Measurements from ENCODE around the gene DISP3. TPM values are rescaled to one million over a fixed set of nuclear protein-coding genes. Genes with fewer than 3 reads are reported as not detected.

The DISP3 gene
- total RNA-seq, 1 experiment from 2014 or later, result 1.1 TPM

DNA sequence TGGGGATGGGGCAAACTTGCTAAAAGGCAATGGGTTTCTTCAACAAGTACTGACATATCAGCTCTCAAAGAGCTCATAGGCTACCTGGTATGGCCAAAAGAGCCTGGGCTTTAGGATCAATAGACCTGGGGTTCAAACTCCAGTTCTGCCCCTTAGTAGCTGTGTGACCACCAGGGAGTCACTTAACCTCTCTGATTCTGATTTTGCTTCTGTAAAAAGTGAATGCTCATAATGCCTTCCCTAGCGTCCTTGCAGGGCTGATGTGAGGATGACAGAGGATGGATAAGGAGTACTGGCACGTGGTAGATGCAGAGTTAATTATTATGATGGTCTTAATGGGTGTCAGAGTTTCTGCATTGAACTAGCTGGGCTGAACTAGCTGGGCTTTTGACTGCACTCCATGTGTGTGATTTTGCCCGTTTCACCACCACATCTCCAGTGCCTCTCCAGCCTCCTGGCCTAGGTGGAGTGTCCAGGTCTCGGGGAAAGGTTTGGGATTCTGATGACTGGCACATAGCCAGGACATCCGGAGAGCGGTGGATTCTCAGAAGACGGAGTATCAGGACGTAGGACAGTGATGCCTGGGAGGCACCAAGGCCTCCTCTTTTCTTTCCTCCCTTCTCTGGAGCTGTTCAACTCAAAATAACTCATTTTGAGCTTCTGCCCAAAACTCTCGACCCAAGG lies 15.2 kb downstream of the DISP3 start:
- BruUV-seq (replicated peaks), result no TSS peak
- no peak for DNase-seq (ENCODE audit: low read depth, low spot score)
- TF ChIP-seq, protein P1, sequence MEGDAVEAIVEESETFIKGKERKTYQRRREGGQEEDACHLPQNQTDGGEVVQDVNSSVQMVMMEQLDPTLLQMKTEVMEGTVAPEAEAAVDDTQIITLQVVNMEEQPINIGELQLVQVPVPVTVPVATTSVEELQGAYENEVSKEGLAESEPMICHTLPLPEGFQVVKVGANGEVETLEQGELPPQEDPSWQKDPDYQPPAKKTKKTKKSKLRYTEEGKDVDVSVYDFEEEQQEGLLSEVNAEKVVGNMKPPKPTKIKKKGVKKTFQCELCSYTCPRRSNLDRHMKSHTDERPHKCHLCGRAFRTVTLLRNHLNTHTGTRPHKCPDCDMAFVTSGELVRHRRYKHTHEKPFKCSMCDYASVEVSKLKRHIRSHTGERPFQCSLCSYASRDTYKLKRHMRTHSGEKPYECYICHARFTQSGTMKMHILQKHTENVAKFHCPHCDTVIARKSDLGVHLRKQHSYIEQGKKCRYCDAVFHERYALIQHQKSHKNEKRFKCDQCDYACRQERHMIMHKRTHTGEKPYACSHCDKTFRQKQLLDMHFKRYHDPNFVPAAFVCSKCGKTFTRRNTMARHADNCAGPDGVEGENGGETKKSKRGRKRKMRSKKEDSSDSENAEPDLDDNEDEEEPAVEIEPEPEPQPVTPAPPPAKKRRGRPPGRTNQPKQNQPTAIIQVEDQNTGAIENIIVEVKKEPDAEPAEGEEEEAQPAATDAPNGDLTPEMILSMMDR (IDR thresholded peaks at IDR 0.05), result no peak
- TF ChIP-seq TCF7L2 (IDR thresholded peaks at IDR 0.05; ENCODE audit: low read depth, low read length), result no peak
- TF ChIP-seq SIN3A (IDR thresholded peaks at IDR 0.05; ENCODE audit: borderline replicate concordance, insufficient read depth, low read depth, low read length), result no peak
- no peak for TF ChIP-seq POLR2AphosphoS5 (IDR thresholded peaks at IDR 0.05; ENCODE audit: low read depth, low read length)
- TF ChIP-seq, protein P2, sequence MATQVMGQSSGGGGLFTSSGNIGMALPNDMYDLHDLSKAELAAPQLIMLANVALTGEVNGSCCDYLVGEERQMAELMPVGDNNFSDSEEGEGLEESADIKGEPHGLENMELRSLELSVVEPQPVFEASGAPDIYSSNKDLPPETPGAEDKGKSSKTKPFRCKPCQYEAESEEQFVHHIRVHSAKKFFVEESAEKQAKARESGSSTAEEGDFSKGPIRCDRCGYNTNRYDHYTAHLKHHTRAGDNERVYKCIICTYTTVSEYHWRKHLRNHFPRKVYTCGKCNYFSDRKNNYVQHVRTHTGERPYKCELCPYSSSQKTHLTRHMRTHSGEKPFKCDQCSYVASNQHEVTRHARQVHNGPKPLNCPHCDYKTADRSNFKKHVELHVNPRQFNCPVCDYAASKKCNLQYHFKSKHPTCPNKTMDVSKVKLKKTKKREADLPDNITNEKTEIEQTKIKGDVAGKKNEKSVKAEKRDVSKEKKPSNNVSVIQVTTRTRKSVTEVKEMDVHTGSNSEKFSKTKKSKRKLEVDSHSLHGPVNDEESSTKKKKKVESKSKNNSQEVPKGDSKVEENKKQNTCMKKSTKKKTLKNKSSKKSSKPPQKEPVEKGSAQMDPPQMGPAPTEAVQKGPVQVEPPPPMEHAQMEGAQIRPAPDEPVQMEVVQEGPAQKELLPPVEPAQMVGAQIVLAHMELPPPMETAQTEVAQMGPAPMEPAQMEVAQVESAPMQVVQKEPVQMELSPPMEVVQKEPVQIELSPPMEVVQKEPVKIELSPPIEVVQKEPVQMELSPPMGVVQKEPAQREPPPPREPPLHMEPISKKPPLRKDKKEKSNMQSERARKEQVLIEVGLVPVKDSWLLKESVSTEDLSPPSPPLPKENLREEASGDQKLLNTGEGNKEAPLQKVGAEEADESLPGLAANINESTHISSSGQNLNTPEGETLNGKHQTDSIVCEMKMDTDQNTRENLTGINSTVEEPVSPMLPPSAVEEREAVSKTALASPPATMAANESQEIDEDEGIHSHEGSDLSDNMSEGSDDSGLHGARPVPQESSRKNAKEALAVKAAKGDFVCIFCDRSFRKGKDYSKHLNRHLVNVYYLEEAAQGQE (IDR thresholded peaks at IDR 0.05; ENCODE audit: insufficient read depth in 1 of 2, low read depth in 2 of 2, low read length in 1 of 2), result no peak
- no peaks in the 10 kb centered on the region for H3K4me1 ChIP-seq (ENCODE audit: control insufficient read depth, insufficient read depth, low read length)
- ChIA-PET POLR2A (no interaction called here), CTCF (no interaction called here)
- H3K27ac ChIP-seq (ENCODE audit: low read length), result no peak overlapping the region
- intact Hi-C loops (cut with micrococcal nuclease; ENCODE audit: unreplicated experiment) (no loop called here), in situ Hi-C loops (cut with HindIII; ENCODE audit: low pct_unique_long_range_greater_than_20kb, low sequenced_read_pairs) (no loop called here)
- no peaks in the 10 kb centered on the region for H3K9me3 ChIP-seq (ENCODE audit: control insufficient read depth, insufficient read depth, low read depth, low read length)
- H3K36me3 ChIP-seq (ENCODE audit: control insufficient read depth, insufficient read depth, low read length), result no peaks in the 10 kb centered on the region
- no peak for ATAC-seq
- no peak overlapping the region for H3K4me3 ChIP-seq (ENCODE audit: low read depth in 2 of 2, low read length in 2 of 2)
- peaks cover 2% of the 10 kb centered on the region; the same call in 1 of the 2 replicates for H3K27me3 ChIP-seq (ENCODE audit: control insufficient read depth, insufficient read depth, low read length)

DNA sequence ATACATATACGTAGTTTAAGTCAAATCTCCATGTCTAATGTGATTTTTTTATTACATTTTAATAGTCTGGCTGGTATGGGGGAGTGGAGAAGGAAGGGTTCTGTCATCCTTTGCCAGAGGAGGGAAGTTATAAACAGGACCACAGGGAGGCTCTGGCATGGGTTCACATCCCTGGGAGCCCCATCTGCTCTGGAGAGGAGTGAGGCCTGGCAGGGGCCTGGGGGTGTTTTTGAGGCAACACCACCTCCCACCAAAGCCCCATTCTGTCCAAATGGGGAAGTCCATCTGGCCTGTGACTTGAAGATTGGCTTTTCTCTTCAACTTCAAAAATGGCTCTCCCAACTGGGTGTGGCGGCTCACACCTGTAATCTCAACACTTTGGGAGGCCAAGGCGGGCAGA lies 15.8 kb downstream of the DISP3 start:
- BruUV-seq (replicated peaks), result no TSS peak
- Histone ChIP-seq H3K27ac (ENCODE audit: low read length) (no peak overlapping the region), H3K4me3 (ENCODE audit: low read depth in 2 of 2, low read length in 2 of 2) (no peak overlapping the region), H3K27me3 (ENCODE audit: control insufficient read depth, insufficient read depth, low read length) (peaks cover 2% of the 10 kb centered on the region; the same call in 1 of the 2 replicates), H3K9me3 (ENCODE audit: control insufficient read depth, insufficient read depth, low read depth, low read length) (no peaks in the 10 kb centered on the region), H3K36me3 (ENCODE audit: control insufficient read depth, insufficient read depth, low read length) (no peaks in the 10 kb centered on the region), H3K4me1 (ENCODE audit: control insufficient read depth, insufficient read depth, low read length) (no peaks in the 10 kb centered on the region)
- intact Hi-C loops (cut with micrococcal nuclease; ENCODE audit: unreplicated experiment) (no loop called here), in situ Hi-C loops (cut with HindIII; ENCODE audit: low pct_unique_long_range_greater_than_20kb, low sequenced_read_pairs) (no loop called here)
- no peak for DNase-seq (ENCODE audit: low read depth, low spot score)
- CTCF ChIA-PET, result no interaction called here
- no peak for ATAC-seq
- no peak for TF ChIP-seq SIN3A (IDR thresholded peaks at IDR 0.05; ENCODE audit: borderline replicate concordance, insufficient read depth, low read depth, low read length)
- no peak for TF ChIP-seq TCF7L2 (IDR thresholded peaks at IDR 0.05; ENCODE audit: low read depth, low read length)
- TF ChIP-seq, protein P1 (IDR thresholded peaks at IDR 0.05), result no peak
- TF ChIP-seq POLR2AphosphoS5 (IDR thresholded peaks at IDR 0.05; ENCODE audit: low read depth, low read length), result no peak
- TF ChIP-seq, protein P2 (IDR thresholded peaks at IDR 0.05; ENCODE audit: insufficient read depth in 1 of 2, low read depth in 2 of 2, low read length in 1 of 2), result no peak
- POLR2A ChIA-PET, result no interaction called here
